ENCODE measurements around the gene LRRN3. TPM values are rescaled to one million over a fixed set of nuclear protein-coding genes. Genes with fewer than 3 reads are reported as not detected.

Gene LRRN3
- total RNA-seq, 1 donor from 2014 or later: 10.6 TPM

DNA sequence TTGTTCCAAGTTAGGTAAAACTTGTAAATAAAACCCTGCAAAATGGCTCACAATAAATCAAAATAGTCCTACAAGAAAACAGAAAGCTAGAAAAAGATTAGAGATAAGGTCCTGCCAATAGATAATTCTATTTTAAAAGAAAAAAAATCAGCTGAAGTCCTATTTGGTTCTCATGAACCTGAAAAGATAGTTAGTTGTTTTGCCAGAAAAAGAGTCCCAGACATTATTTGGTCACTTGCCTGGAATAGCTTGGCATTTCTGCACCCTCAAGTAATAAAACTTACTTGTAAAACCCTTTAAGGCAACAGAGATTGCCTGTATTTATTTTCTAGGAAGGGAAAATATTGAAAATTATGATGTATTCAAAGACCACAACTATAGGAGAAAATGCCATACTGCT, 47.7 kb downstream of the LRRN3 start:
- intact Hi-C loops (cut with micrococcal nuclease): no loop called here
- ATAC-seq: no peak
- no peak for DNase-seq

- ATAC-seq (no peak), DNase-seq (no peak)
- intact Hi-C loops (cut with micrococcal nuclease): no loop called here
Measured at GRCh38 chr7:111140091-111140865, 49.4 kb downstream of the LRRN3 start.

GRCh38 chr7:111145472-111145871, 54.5 kb downstream of the LRRN3 start:
- DNase-seq (no peak), ATAC-seq (no peak)
- intact Hi-C loops (cut with micrococcal nuclease): no loop called here

GRCh38 chr7:111146136-111146535, 55.2 kb downstream of the LRRN3 start:
- ATAC-seq (no peak), DNase-seq (no peak)
- intact Hi-C loops (cut with micrococcal nuclease): no loop called here

DNA sequence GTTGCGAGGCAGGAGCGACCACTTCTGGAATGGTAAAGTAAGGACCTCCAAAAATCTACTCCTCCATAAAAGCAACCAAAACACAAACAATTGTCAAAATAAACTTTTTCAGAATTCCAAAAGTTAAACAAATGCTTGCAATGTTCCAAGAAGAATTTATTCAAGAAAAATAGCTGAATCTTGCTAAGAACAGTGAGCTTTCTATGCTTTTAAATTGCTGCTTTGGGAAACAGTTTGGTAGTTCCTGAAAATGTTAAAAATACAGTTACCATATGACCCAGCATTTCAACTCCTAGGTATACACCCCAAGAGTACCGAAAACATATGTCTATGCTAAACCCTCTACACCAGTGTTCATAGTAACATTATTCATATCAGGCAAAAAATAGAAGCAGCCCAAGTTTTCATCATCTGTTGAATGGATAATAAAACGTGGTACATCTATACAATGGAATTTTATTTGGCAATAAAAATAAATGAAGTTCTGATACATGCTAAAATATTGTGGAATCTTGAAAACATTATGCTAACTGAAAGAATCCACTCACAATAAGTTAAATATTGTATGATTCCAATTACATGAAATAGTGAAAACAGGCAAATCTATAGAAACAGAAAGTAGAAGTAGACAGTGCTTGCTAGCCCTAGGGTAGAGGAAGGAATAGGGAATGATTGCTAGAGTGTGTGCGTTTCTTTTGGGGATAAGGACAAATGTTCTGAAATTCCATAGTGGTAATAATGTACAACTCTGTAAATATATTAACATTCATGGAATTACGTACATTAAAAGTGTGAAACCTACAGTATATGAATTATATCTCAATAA, 57.0 kb downstream of the LRRN3 start:
- intact Hi-C loops (cut with micrococcal nuclease): no loop called here
- ATAC-seq: no peak
- no peak for DNase-seq

GRCh38 chr7:111150709-111151108, 59.8 kb downstream of the LRRN3 start:
- intact Hi-C loops (cut with micrococcal nuclease): no loop called here
- ATAC-seq: no peak
- DNase-seq: no peak

DNA sequence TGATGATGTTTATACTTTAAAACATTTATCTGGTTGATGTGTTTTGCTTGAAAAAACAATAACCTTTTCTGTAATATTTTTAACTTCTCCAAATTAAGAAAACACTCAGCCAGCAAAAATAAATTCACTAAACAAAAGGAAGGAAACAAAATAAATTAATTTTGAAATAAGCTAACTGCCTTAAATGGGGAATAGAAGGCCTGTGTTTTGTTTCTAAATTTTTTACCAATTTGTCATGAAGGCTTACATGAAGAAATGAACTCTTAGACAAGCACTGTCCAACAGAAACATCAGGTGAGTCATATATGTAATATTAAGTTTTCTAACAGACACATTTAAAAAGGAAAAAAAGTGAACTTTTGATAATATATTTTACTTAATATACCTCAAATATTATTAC, 68.5 kb downstream of the LRRN3 start:
- intact Hi-C loops (cut with micrococcal nuclease): no loop called here
- ATAC-seq: no peak
- DNase-seq: no peak

- ATAC-seq (no peak), DNase-seq (no peak)
- intact Hi-C loops (cut with micrococcal nuclease): no loop called here
Measured at GRCh38 chr7:111160297-111160696, 69.4 kb downstream of the LRRN3 start.

DNA sequence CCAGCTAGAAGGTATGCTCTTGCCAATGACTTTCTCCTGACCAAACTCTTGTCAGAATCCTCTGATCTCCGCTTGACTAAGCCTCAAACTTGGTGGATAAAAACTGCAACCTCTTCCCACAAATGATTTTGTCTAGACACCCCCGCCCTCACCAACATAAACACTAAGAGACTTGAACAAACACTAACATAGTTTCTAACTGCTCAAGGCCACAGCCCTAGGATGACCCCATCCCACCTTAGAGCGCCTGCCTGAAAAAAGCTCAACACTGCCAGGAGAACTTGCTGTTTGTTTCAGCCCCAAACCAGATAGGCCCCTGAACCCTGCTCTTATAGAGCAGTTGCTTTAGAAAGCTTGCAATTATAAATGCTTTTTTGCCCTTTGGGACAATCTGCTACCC, 71.8 kb downstream of the LRRN3 start:
- DNase-seq: no peak
- intact Hi-C loops (cut with micrococcal nuclease): no loop called here
- no peak for ATAC-seq

DNA sequence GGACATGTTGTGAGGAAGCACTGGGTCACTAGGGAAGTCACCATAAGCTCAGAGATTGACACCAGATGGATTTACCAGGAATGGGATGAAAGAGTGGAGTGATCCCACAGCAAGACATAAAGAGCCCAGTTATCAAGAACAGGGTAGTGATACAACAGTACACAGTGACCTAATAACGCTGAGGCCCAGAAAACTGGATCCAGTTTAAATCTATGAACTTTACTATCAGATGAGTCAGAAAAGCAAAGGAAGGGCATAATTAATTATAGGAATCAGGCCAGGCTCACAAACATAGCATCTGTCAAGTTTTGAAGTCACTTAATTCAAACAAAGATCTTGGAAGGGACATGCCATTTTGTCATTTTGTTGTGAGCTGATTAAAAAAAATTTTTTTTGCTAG, 73.5 kb downstream of the LRRN3 start:
- ATAC-seq: no peak
- intact Hi-C loops (cut with micrococcal nuclease): no loop called here

DNA sequence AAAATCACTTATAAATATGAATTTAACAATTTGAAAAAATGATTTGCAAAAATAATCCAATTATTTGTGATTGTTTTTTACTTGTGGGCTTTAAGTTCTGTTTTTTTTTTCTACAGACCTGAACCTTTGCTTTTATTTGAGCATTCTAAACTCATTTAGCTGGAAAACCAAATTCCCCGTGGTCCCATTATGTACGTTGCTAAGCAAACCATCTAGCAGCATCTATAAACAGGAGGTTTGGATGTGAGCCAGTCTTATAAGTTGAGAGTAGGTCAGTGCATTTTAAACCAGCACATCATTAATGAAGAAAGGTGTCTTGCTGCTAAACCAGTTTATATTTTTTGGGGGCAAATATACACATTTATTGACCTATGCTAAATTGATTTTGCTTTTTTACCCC, 77.3 kb downstream of the LRRN3 start:
- no peak for ATAC-seq
- DNase-seq: no peak
- intact Hi-C loops (cut with micrococcal nuclease): no loop called here

More for the DNA sequence above, 73.5 kb downstream of the LRRN3 start:
- no peak for DNase-seq

DNA sequence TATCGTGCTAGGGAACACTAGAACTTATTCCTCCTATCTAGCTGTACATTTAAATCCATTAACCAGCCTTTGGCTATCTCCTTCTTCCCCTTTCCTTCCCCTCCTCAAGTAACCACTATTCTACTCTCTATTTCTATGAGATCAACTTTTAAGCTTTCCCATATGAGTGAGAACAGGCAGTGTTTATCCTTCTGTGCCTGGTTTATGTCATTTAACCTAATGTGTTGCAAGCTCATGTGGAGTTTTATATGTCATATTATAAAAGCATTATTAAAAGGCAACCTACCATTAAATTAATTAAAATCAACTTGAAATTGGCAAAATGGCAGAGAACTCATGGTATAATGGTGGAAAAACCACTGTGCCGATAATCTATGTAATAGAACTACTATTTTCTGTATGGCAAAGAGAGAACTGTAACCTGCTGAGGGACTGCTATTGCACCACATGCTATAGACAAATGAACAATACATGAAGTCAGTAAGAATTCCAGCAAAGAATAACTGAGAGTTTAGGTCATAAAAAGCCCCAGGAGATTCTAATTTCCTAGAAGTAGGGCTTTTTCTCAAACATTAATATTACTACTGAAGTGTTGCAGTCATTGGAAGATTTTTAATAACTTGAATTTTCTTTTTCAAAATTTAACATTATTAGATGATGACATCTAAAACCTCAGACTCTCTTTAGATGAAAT, 81.8 kb downstream of the LRRN3 start:
- ATAC-seq (no peak), DNase-seq (no peak)
- intact Hi-C loops (cut with micrococcal nuclease): no loop called here

- intact Hi-C loops (cut with micrococcal nuclease): no loop called here
- DNase-seq (no peak), ATAC-seq (no peak)
Measured at GRCh38 chr7:111173528-111173927, 82.6 kb downstream of the LRRN3 start.

GRCh38 chr7:111173990-111174389, 83.1 kb downstream of the LRRN3 start:
- intact Hi-C loops (cut with micrococcal nuclease): no loop called here
- no peak for ATAC-seq

GRCh38 chr7:111174510-111174909, 83.6 kb downstream of the LRRN3 start:
- ATAC-seq: no peak
- DNase-seq: no peak
- intact Hi-C loops (cut with micrococcal nuclease): no loop called here

More at GRCh38 chr7:111173990-111174389, 83.1 kb downstream of the LRRN3 start:
- DNase-seq: no peak
